Measurements from ENCODE around the gene TMEM132C. TPM values are rescaled to one million over a fixed set of nuclear protein-coding genes. Genes with fewer than 3 reads are reported as not detected.

Gene TMEM132C
- total and polyA plus RNA-seq, 2 experiments from 2014 or later, result not detected

GRCh38 chr12:128458301-128458974 lies 191.5 kb downstream of the TMEM132C start (continued):
- TF ChIP-seq REST (IDR thresholded peaks at IDR 0.05; ENCODE audit: unreplicated experiment), result no peak
- no peak for TF ChIP-seq NANOG (IDR thresholded peaks at IDR 0.05; ENCODE audit: borderline replicate concordance)
- no peak for TF ChIP-seq CTCF (conservative IDR thresholded peaks at IDR 0.05; ENCODE audit: low read depth in 2 of 2)
- TF ChIP-seq STAT1 (IDR thresholded peaks at IDR 0.05; ENCODE audit: unreplicated experiment), result no peak
- no peak for TF ChIP-seq ZNF114 (CRISPR knock-in tag; IDR thresholded peaks at IDR 0.05)
- no peak for TF ChIP-seq EZH2phosphoT487 (IDR thresholded peaks at IDR 0.05; ENCODE audit: unreplicated experiment)
- no peak for TF ChIP-seq POLR2AphosphoS5 (IDR thresholded peaks at IDR 0.05; ENCODE audit: low read depth)
- no peak for TF ChIP-seq EZH2 (IDR thresholded peaks at IDR 0.05; ENCODE audit: low read depth, unreplicated experiment)
- no peak for TF ChIP-seq ZNF331 (CRISPR knock-in tag; IDR thresholded peaks at IDR 0.05; ENCODE audit: low read depth)
- no peak for TF ChIP-seq JUNB (IDR thresholded peaks at IDR 0.05; ENCODE audit: unreplicated experiment)
- TF ChIP-seq ETS1 (IDR thresholded peaks at IDR 0.05), result no peak
- no peak for TF ChIP-seq CREB1 (CRISPR knock-in tag; IDR thresholded peaks at IDR 0.05; ENCODE audit: low read depth)

GRCh38 chr12:128459067-128459466 lies 192.1 kb downstream of the TMEM132C start:
- no peaks in the 10 kb centered on the region for H3K4me1 Mint-ChIP-seq
- no peak for DNase-seq (ENCODE audit: low spot score)
- TF ChIP-seq ETS1 (IDR thresholded peaks at IDR 0.05), result no peak
- TF ChIP-seq ZNF331 (CRISPR knock-in tag; IDR thresholded peaks at IDR 0.05; ENCODE audit: low read depth), result no peak
- TF ChIP-seq POLR2AphosphoS5 (IDR thresholded peaks at IDR 0.05; ENCODE audit: low read depth), result no peak
- TF ChIP-seq EZH2phosphoT487 (IDR thresholded peaks at IDR 0.05; ENCODE audit: unreplicated experiment), result no peak
- TF ChIP-seq ZNF114 (CRISPR knock-in tag; IDR thresholded peaks at IDR 0.05), result no peak
- TF ChIP-seq STAT1 (IDR thresholded peaks at IDR 0.05; ENCODE audit: unreplicated experiment), result no peak
- no peak for TF ChIP-seq REST (IDR thresholded peaks at IDR 0.05; ENCODE audit: unreplicated experiment)
- no peak for TF ChIP-seq CTCF (conservative IDR thresholded peaks at IDR 0.05; ENCODE audit: low read depth in 2 of 2)

More at GRCh38 chr12:128459067-128459466, 192.1 kb downstream of the TMEM132C start:
- H3K9me2 ChIP-seq (ENCODE audit: insufficient read depth), result no peaks in the 10 kb centered on the region
- no peaks in the 10 kb centered on the region for H3K27me3 ChIP-seq (ENCODE audit: insufficient read depth)
- Mint-ChIP-seq H3K36me3 (ENCODE audit: low read depth) (peaks cover 42% of the 10 kb centered on the region), H3K4me3 (no peak overlapping the region), H3K27ac (no peak overlapping the region), H3K9me3 (peaks cover 93% of the 10 kb centered on the region), H3K27me3 (ENCODE audit: insufficient read depth, low read depth, poor library complexity) (peaks cover 12% of the 10 kb centered on the region)
- no peak overlapping the region for H3K4me3 ChIP-seq
- H3F3A ChIP-seq (replicated peaks; ENCODE audit: low read depth), result no peaks in the 10 kb centered on the region
- H3K36me3 ChIP-seq (ENCODE audit: insufficient read depth), result no peaks in the 10 kb centered on the region
- no peak for ATAC-seq
- no peaks in the 10 kb centered on the region for H3K79me2 ChIP-seq (replicated peaks; ENCODE audit: insufficient read depth)
- no peak overlapping the region for H3K4me2 ChIP-seq
- no peaks in the 10 kb centered on the region for H4K20me1 ChIP-seq (replicated peaks; ENCODE audit: insufficient read depth)
- H3K4me1 ChIP-seq (ENCODE audit: insufficient read depth), result no peaks in the 10 kb centered on the region
- H2AFZ ChIP-seq, result no peak overlapping the region
- no peak overlapping the region for H3K27ac ChIP-seq (ENCODE audit: low read depth)

Measured in GM23338 (cell line).